Stimulated activated CD8-positive, alpha-beta memory T cell treated with anti-CD3 and anti-CD28 coated beads, Interleukin-12 subunit alpha, Interleukin-12 subunit beta, amount 100 ng/mL, for 4 hours (primary cell): ENCODE measurements around the gene SOX15.
A peak's percentile ranks its signal among the peaks of the same experiment; 100 is the strongest.

Experiments
- DNase-seq: peaks from one replicate; pipeline ENCODE4 v3.0.0-alpha.2; 2020; ENCODE audit warnings: low read depth

Gene SOX15

GRCh38 chr17:7557775-7558543 is 31.9 kb downstream of the SOX15 start:
- no peak for DNase-seq

DNA sequence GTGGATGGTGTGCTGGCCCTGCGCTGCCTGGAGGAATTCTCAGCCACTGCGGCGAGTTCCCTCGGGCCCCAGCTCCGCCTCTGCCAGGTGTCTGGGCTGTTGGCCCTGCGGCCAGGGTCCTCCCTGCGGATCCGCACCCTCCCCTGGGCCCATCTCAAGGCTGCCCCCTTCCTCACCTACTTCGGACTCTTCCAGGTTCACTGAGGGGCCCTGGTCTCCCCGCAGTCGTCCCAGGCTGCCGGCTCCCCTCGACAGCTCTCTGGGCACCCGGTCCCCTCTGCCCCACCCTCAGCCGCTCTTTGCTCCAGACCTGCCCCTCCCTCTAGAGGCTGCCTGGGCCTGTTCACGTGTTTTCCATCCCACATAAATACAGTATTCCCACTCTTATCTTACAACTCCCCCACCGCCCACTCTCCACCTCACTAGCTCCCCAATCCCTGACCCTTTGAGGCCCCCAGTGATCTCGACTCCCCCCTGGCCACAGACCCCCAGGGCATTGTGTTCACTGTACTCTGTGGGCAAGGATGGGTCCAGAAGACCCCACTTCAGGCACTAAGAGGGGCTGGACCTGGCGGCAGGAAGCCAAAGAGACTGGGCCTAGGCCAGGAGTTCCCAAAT is 32.6 kb downstream of the SOX15 start:
- no peak for DNase-seq

GRCh38 chr17:7556627-7557026 is 33.3 kb downstream of the SOX15 start:
- DNase-seq = no peak

GRCh38 chr17:7555320-7555948 is 34.5 kb downstream of the SOX15 start:
- DNase-seq = no peak

GRCh38 chr17:7553356-7553755 is 36.5 kb downstream of the SOX15 start:
- DNase-seq = no peak

DNA sequence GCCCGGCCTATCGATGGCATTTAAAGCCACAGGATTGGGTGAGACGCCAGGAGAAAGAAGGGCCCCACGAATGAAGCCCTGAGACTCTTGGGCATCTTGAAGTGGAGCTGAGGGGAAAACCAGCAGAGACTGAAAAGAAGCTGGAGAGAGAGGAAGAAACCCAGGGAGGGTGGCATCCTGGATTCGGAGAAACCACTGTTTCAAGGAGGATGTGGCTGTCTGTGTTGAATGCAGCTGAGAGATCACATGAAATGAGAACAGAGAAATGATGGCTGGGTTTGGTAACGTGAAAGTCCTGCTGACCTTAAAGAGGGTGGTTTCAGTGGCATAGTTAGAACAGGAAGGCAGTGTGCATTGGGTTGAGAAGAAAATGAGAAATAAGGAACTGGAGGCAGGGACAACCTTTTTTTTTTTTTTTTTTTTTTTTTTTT is 37.3 kb downstream of the SOX15 start:
- no peak for DNase-seq

- DNase-seq = no peak
Observed at GRCh38 chr17:7551396-7551795, 38.5 kb downstream of the SOX15 start.

DNA sequence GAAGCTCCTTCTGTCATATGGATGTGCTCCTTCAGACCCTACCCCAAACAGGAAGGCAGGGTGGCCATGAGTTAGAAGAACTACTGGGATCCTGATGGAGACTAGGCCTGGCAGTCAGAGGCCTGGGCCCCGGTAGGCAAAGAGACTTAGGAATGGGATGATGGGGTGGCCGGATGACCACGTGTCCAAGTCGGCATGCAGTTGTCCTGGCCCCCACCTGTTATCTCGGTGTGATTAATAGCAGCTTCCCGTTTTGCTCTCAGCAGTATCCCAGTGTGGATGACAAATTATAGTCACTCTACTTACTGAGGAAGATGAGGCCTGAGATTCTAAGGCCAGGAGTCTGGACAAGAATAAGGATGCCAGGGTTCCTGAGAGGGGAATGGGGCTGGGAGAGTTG is 39.5 kb downstream of the SOX15 start:
- DNase-seq = no peak

GRCh38 chr17:7549401-7550055 is 40.4 kb downstream of the SOX15 start:
- no peak for DNase-seq

GRCh38 chr17:7548585-7549400 is 41.1 kb downstream of the SOX15 start, which contains the start of gene TNFSF12:
TNFSF12 (plus strand) TSS chr17:7549058; CDS start chr17:7549154, 96 bp downstream.
- DNase-seq = peak; percentile 34

DNA sequence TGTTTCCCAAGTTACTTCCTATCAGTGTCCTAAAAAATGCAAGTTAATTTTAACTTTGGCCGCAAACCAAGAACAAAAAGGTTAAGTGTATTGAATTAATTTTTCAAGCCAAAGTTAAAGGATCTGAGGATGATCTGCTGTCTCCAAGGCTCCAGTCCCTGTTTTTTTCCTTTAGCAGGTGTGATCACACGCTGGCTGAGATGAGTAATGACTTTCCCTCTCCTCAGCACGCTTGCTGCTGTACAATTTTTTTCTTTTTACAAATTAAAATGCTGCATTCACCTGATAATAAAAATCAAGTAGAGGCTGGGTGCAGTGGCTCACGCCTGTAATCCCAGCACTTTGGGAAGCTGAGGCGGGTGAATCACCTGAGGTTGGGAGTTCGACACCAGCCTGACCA is 45.0 kb downstream of the SOX15 start:
- DNase-seq = no peak

GRCh38 chr17:7541074-7541621 is 48.7 kb downstream of the SOX15 start:
- no peak for DNase-seq

- DNase-seq = no peak
Observed at GRCh38 chr17:7538891-7539545, 50.9 kb downstream of the SOX15 start.
